A549 treated with CORT108297 at 1 μM for 4 hours (cell line): ENCODE measurements around the gene P3H4. TPM values are rescaled to one million over a fixed set of nuclear protein-coding genes. Genes with fewer than 3 reads are reported as not detected.

Experiments
- total RNA-seq: library from RNA; stranded (reverse); fragments of 200-300 nt; extraction: Qiagen RNA extraction; gene quantifications from 5 replicates; pipeline ENCODE4 v1.2.3, GENCODE V29; 2022

The P3H4 gene
- total RNA-seq: 29.5 to 40.9 TPM (median 36.9 TPM) in 5 replicates

GRCh38 chr17:41811549-41812380 lies at the start of gene P3H4:
TSS of gene P3H4 (minus strand) at chr17:41811949. CDS start at chr17:41811915, 34 bp downstream.

GRCh38 chr17:41837761-41838538 lies 26.2 kb upstream of the P3H4 start, which contains the start of gene KLHL10:
TSS of gene KLHL10 (plus strand) at chr17:41837825. CDS start at chr17:41837933, 108 bp downstream.

GRCh38 chr17:41835800-41836549 lies 24.2 kb upstream of the P3H4 start, which contains the start of gene NT5C3B:
TSS of gene NT5C3B (minus strand) at chr17:41836232. CDS start at chr17:41836193, 39 bp downstream.

GRCh38 chr17:41812381-41813151 lies 817 bp upstream of the P3H4 start, which contains the start of gene FKBP10:
TSS of gene FKBP10 (plus strand) at chr17:41813004. CDS start at chr17:41813035, 31 bp downstream.

GRCh38 chr17:41786227-41787020 lies 25.3 kb downstream of the P3H4 start, which contains the start of gene JUP:
TSS of gene JUP (minus strand) at chr17:41786711. CDS start at chr17:41771854, 14,857 bp downstream.

Other genes with a start within 250 kb of the P3H4 start
- not detected in 5 replicates for gene KRT9, start 239.9 kb downstream of the P3H4 start, total RNA-seq
- gene KRT14, start 225.1 kb downstream of the P3H4 start, total RNA-seq: 0.08 to 0.34 TPM (median 0.13 TPM) in 3 of 5 replicates, not detected in the others
- gene KRT16, start 199.2 kb downstream of the P3H4 start, total RNA-seq: 0.40 to 0.85 TPM (median 0.64 TPM) in 5 replicates
- 0.88 to 1.5 TPM (median 1.1 TPM) in 5 replicates for gene KRT17, start 187.4 kb downstream of the P3H4 start, total RNA-seq
- 1,154 to 1,812 TPM (median 1,361 TPM) in 5 replicates for gene EIF1, start 123.1 kb downstream of the P3H4 start, total RNA-seq
- 0.21 to 0.34 TPM in 2 of 5 replicates, not detected in the others for gene GAST, start 99.6 kb downstream of the P3H4 start, total RNA-seq
- gene HAP1, start 77.3 kb downstream of the P3H4 start, total RNA-seq: 0.88 to 2.0 TPM (median 1.7 TPM) in 5 replicates
- gene JUP, start 25.2 kb downstream of the P3H4 start, total RNA-seq: 86.6 to 131 TPM (median 125 TPM) in 5 replicates
- 87.2 to 120 TPM (median 113 TPM) in 5 replicates for gene FKBP10, start 1.1 kb upstream of the P3H4 start, total RNA-seq
- 106 to 112 TPM (median 110 TPM) in 5 replicates for gene NT5C3B, start 24.3 kb upstream of the P3H4 start, total RNA-seq
- gene KLHL10, start 25.9 kb upstream of the P3H4 start, total RNA-seq: 0.06 to 0.09 TPM (median 0.07 TPM) in 3 of 5 replicates, not detected in the others
- 1.8 to 3.5 TPM (median 2.6 TPM) in 5 replicates for gene KLHL11, start 53.5 kb upstream of the P3H4 start, total RNA-seq
- gene ACLY, start 107.0 kb upstream of the P3H4 start, total RNA-seq: 246 to 312 TPM (median 293 TPM) in 5 replicates
- gene ODAD4, start 118.7 kb upstream of the P3H4 start, total RNA-seq: 1.2 to 1.7 TPM (median 1.4 TPM) in 5 replicates
- 59.8 to 75.7 TPM (median 71.5 TPM) in 5 replicates for gene CNP, start 154.8 kb upstream of the P3H4 start, total RNA-seq
- gene DNAJC7, start 205.5 kb upstream of the P3H4 start, total RNA-seq: 115 to 125 TPM (median 118 TPM) in 5 replicates
- 44.6 to 49.7 TPM (median 48.8 TPM) in 5 replicates for gene NKIRAS2, start 208.1 kb upstream of the P3H4 start, total RNA-seq
- gene C17orf113, start 238.7 kb upstream of the P3H4 start, total RNA-seq: 0.47 to 0.94 TPM (median 0.79 TPM) in 5 replicates